Stimulated activated CD8-positive, alpha-beta memory T cell treated with anti-CD3 and anti-CD28 coated beads, Interleukin-4, amount 100 ng/mL, for 1 hour (primary cell): ENCODE results near the gene SLC7A6OS.

ENCODE experiments used
- DNase-seq, 2 donors: peaks; one replicate each; pipeline ENCODE4 v3.0.0-alpha.2; 2020; ENCODE audit warnings: low read depth in 2 of 2, low spot score in 1 of 2

The SLC7A6OS gene

DNA sequence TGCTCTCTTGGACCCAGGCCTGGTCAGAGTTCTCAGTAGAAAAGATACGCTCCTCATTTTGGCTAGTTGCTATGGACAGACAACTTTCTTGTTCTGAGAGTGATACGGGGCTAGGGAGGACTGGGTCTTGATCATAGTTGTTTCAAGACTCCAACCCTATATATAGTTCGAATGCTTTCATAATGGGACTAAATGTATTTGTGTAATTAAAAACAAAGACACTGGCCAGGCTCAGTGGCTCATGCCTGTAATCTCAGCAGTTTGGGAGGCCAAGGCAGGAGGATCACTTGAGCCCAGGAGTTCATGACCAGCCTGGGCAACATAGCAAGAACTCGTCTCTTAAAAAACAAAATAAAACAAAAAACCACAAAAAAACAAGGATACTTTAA lies 28.7 kb downstream of the SLC7A6OS start:
- DNase-seq, result no peak

DNA sequence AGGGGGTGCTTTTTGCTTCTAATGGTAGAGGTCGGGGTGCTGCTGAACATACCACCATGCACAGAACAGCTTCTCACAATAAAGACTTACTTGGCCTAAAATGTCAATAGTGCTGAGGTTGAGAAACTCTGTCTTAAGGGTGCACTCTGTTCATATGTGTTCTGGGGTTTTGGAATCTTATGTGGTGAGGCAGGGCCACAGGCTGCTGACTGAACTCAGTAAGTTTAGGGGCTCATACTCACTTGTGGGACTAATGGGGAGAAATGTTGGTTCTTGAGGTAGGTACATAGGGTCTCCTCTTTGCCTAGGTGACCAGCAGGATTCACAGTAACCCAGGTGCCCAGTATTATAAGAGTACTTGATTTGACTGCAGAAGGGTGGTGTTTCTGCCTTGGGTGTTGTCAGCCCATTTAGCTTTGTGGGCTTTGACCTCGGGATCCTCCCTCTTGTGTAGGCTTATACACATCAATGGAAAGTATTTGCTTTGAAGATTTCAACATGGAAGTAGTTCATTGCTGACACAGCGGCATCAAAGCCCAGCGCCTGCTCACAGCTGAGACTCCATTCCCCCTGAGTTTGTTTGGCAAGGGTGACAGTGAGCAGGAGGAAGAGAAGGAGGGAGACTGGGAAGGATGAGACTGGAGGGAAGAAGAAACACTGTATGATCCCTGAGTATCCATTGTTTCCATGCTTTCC lies 29.2 kb downstream of the SLC7A6OS start:
- no peak for DNase-seq

DNA sequence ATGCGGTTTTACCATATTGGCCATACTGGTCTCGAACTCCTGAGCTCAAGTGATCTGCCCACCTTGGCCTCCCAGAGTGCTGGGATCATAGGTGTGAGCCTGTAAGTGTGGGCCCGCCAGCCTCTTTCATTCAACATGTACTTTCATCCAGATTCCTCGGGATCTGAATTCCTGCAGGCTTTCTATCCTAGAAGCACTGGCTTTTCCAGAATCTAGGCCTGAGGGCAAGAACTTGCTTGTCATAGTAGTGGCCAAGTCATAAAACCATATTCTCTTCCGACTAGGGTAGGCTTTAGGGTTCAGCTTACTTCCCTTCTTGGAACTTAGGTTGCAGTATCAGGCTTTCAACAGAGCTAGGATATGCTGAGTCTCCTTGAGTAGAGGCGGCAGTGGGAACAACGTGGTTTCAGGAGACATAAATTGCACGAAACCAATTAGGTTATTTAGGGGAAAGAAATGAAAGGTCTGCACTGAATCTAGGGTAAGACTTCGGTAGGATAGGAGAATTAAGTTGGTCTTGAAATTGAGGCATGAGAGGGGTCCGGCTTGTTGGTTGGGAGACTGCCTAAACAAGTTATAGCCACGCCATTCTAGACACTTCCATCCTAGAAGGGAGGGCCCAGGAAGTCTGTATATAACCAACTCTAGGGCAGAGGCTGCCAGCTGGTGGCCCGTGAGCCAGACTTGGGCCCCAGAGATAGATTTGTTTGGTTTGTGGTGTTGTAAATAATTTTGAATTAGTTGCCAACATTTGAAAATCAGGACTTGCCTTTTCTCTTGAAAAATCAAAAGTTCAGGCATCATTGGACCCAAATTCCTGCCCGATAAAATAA lies 30.8 kb downstream of the SLC7A6OS start:
- no peak for DNase-seq

DNA sequence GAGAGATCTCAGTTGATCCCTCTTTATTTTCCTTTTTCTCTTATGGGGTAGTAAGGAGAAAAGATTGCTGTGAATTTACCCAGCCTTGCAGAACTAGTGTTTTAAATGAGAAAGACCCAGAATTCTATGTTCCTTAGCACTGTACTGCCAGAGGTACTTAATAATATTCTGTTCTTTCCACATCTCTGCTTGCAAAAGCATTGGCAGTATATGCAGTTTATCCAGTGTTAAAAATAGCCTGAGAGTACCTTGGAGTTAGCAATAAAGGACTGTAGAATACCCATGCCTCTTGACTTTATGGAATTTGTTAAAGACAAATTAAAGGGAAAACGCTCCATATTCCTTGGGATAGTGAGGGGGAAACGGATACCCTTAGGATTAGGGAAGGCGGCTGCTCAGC lies 34.5 kb downstream of the SLC7A6OS start:
- DNase-seq, result no peak

DNA sequence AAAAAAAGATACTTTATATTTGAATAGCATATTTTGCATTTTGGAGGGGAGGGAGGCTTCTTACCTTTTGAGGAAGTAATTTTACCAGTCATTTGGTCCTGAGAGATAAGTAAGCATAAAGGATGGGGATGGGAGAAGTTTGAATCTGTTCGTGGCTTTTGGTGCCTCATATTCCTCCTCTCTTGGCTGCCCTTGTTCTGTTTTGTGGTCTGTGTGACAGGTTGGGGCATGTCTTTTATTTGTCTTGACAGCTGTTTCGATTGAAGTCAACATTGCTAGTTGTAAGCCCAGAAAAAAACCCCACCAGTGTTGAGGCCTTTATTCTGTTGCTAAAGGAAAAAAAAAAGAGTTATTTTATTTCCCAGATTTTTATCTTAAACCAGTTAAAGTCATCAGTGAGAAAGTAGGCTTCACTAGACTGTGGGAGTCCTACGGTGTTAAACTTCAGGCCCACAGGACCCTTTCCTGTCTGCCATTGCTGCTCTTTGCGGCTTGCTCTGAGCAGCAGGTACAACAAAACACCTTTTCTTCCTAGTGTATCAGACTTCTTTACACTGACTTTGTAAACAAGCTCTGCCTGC lies 35.0 kb downstream of the SLC7A6OS start:
- DNase-seq, result no peak

DNA sequence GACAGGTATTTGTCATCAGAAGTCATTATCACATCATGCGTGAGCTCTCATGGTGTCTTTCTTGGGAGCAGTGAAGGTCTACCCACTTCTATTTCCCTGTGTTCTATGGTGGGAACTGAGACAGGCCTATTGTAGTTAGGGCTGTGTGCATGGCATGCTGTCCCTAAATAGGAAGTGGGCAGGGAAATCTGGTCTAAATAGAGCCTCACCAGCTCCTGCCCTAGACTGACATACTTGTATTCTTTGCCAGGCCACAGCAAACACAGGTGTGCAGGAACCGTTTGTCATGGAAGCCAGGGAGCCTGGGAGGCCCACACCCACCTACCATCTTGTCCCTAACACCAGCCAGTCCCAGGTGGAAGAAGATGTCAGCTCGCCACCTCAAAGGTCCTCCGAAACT lies 36.3 kb downstream of the SLC7A6OS start:
- no peak for DNase-seq

DNA sequence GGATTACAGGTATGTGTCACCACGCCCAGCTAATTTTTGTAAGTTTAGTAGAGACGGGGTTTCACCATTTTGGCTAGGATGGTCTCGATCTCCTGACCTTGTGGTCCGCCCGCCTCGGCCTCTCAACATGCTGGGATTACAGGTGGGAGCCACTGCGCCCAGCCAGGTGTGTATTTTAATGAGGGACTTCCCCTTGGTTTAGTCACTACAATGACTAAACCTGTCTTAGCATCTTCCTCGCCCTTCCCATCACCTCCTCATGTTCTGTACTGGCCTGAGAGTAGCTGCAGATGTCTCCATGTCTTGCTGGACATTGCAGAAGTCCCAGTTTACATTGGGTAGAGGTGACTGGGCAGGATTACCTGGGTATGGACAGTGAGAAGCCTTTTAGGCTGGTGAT lies 36.9 kb downstream of the SLC7A6OS start:
- no peak for DNase-seq

DNA sequence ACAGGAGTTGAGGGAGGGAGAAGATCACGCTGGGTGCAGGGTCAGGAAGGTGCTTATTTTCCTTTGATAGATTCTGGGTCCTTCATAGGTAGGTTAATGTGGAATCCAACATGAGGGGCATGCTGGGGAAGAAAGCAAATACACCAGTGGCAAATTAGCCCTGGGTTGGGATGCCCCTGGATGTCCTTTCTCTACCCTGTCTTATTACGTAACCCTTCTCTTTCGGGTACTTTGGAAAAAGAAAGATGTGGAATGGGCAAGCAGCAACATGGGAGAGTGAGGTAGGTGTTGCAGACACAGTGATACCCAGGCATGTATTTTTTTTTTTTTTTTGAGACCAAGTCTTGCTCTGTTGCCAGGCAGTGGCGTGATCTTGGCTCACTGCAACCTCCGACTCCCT lies 37.3 kb downstream of the SLC7A6OS start:
- DNase-seq, result no peak

DNA sequence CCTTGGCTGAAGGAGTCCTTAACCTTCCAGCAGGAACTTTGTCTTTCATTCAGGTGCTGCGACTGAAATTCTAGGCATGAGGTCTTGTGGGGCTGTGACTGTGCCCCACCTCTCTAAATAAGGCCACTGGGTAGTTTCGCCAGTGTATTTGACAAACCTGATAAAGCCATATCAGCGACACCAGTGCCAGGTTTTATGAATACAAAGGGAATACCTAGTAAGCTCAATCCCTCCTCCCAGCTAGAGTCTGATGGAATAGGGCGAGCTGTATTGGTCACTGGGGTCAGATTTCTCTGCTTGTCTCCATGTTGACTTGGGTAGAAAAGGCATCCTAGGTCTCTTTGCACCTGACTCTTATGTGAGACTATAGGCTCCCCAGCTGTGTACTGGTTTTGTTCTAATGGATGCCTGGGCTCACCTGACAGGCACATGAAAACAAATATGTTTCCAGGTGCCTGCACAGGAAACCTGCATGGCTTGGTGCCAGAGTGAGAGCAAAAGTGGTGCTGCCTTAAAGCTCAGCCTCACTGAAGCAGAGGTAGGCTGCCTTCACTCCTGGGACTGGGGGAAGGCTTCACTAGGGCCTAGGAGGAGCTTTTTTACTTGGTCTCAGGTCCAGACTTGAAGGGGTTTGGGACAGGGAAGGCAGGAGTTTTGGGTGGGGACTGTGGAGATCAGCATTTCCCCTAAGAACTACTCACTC lies 38.1 kb downstream of the SLC7A6OS start:
- peak in 1 of 2 donors; percentile 46 for DNase-seq

DNA sequence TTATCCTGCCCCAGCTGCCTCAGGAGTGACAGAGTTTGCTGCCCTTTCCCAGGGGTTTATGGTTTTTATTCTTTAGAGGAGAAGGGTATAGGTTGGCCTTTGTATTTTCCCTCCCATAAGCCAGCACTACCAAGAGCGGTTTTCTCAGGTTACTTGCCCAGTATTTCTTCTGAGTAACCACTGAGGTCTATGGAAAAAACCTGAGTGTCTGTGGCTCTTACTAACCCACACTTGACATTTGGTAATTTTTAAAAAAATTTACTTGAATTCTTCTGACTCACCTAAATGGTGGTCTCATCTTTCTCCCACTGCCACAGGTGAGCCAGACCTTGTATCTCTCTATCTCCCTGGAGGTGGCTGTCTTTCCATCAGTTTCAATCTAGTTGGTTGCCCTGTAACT lies 40.4 kb downstream of the SLC7A6OS start:
- no peak for DNase-seq

DNA sequence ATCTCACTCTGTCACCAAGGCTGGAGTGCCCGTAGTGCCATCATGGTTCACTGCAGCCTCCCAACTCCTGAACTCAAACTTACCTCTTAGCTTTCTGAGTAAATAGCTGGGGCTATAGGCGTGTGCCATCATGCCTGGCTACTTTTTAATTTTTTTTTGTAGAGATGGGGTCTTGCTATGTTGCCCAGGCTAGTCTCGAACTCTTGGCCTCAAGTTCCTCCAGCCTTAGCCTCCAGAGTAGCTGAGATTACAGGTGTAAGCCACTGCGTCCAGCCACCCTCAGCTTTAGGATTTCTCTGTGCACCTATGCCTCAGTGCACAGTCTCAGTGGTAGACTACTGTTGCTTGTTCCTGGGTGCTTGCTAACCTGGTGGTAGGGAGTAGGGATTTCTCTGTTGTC lies 41.0 kb downstream of the SLC7A6OS start:
- no peak for DNase-seq

DNA sequence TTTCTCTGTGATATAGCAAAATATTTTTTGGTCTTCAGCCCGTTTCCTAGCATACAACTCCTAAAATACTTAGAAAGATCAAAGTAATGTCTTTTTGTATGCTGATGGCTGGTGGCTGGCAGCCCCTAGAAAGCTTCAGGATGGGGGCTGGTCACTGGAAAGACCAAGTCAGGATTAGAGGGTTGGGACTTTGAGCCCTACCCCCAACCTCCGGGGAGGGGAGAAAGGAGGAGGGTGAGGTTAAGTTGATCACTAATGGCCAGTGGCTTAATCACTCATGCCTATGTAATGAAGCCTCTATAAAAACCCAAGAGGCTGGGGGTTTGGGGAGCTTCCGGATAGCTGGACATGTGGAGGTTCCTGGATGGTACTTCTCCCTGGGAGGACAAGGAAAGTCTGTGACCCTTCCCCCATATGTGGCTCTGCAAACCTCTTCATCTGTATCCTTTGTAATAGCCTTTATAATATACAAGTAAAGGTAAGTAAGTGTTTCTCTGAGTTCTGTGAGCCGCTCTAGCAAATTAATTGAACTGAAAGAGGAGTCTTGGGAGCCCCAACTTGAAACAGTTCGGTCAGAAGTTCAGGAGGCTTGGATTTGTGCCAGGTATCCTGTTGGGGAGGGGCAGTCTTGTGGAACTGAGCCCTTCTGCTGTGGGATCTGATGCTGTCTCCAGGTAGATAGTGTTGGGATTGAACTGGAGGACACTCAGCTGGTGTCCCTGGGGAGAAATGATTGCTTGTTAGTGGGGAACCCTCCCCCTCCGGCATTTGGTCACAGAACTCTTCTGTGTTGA lies 42.9 kb downstream of the SLC7A6OS start:
- DNase-seq, result no peak

DNA sequence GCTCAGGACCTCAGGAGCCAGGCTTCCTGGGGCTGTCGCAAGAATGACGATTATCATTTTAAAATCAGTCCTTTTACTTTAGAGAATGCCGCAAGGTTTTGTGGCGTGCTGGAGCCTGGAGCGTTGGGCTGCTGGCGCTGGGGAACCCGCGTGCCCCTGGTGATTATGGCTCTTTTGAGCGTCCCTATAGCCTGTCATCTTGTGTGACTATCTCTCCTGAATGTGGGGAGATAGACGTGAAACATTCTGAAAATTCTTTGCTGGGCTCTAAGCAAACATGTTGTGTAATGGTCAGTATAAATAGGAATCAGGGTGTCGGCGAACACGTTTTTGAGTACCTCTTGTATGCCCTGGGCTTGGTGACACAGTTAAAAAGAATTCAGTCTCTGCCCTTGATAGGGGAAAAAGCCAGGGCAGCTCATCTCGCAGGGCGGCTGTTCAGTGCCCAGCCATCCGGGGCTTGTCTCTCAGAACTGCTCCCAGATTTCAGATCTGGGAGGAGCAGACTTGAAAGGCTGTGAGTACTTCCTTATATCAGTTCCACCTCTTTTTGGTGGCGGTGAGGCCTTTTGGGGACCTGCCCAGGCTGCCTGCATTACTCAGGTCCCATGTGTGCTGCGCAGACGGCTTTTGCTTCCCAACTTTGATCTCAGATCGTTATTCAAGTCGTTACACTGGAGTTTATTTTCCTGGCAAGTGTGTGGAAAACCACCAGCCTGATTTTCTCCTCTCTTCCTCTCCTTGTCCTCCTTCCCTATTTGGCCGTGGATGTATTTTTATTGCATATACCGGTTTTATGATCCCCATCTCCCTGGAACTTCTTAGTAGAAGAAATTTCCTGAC lies 45.4 kb downstream of the SLC7A6OS start:
- no peak for DNase-seq

DNA sequence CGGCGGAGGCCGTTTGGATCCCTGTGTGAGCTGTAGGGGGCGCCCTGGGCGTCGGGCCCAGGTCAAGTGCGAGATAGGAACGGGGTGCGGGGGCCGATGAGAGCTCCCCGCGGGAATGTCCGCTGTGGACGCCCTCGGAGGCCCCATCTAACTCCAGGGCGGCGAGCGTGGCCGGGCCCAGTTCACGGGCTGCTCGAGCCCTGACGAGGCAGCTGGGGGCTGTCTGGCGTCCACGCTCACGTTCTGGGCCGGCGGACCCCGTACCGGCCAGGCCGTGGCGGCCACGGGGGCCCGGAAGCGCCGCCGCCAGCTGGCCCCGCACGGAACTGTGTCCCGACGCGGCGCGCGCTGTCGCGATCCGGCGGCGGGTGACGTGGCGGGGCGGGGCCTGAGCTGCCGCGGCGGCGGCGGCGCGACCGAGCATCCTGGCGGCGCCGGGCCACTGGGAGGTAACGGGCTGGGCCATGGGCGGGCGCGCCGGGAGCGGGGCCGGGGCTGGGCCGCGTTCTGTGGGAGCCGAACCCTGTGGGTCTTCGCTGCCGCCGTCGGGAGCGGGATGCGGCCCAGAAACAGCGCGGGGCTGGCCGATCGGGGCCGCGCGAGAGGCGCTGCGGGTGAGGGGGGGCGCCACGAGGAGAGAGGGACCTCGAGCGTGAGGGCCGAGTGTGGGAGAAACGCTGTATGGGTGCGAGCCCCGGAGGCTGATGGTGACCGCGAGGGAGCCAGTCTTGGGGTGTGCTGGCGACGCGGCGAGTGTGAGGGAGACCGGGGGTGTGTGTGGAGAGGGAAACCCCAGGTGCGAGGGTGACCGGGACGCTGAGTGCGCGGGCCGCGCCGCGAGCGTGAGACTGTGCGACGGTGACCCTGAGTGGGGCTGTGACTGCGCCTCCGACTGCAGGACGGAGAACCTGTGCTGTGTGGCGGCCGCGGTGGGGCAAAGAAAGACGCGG lies 46.3 kb downstream of the SLC7A6OS start, which contains the start of gene SLC7A6:
Gene SLC7A6, plus strand, starts transcription at position 399 of the 950 bp plus-strand sequence. CDS start 10,201 bp downstream, outside the sequence.
- DNase-seq, result peak; percentile 57 to 62

DNA sequence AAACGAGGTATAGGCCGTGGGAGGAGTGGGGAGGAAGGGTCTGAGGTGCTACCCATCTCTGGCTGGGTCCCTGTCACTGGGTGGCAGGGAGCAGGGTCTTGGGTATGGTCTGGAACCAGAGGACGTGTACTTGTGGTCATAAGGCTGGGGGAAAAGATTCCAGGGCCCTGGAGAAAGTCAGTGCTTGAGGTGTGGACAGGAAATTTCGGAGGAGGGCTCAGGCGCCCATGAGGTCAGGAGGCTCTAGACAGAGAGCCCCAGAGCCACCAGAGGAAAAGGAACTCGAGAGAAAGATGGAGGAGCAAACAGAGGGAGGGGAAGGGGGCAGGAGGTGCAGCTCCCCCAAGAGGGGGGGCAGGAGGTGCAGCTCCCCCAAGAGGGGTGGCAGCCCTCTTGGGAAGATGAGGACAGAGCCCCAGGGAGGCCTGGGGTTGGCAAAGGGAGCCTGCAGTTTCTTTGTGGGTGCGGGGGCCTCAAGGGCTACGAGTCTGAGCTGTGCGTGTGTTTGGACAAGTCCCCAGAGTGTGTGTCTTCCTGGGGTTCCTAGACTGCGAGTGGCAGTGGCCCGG lies 47.1 kb downstream of the SLC7A6OS start:
- no peak for DNase-seq

DNA sequence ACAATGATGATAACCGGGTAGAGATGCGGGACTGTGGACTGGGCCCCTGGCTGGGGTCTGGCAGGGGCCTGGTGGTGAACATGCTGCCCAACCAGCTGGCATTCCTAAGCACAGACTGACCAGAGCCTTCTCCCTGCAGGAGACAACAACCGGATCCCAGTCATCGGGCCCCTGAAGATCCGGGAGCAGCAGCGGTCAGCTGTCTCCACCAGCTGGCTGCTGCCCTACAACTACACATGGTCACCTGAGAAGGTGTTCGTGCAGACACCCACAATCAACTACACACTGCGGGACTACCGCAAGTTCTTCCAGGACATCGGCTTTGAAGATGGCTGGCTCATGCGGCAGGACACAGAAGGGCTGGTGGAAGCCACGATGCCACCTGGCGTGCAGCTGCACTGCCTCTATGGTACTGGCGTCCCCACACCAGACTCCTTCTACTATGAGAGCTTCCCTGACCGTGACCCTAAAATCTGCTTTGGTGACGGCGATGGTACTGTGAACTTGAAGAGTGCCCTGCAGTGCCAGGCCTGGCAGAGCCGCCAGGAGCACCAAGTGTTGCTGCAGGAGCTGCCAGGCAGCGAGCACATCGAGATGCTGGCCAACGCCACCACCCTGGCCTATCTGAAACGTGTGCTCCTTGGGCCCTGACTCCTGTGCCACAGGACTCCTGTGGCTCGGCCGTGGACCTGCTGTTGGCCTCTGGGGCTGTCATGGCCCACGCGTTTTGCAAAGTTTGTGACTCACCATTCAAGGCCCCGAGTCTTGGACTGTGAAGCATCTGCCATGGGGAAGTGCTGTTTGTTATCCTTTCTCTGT lies 51.5 kb downstream of the SLC7A6OS start:
- no peak for DNase-seq
